Skeletal muscle satellite cell (primary cell): ENCODE data around the gene ADAMTS9.

Experiments used
- H3K27me3 ChIP-seq: 2 replicates; pipeline ENCODE4 v1.7.0; 2013; ENCODE audit warnings: low read length; ENCODE audit not compliant: control insufficient read depth, insufficient read depth
- H3K36me3 ChIP-seq: 2 replicates; pipeline ENCODE4 v1.7.0; 2013; ENCODE audit warnings: mild to moderate bottlenecking, control low read depth, low read length; ENCODE audit not compliant: insufficient read depth
- H3K4me1 ChIP-seq: 2 replicates; pipeline ENCODE4 v1.7.0; 2013; ENCODE audit warnings: low read length; ENCODE audit not compliant: control insufficient read depth, insufficient read depth
- H3K4me2 ChIP-seq: 2 replicates; pipeline ENCODE4 v1.7.0; 2013; ENCODE audit warnings: mild to moderate bottlenecking, low read length
- H3K4me3 ChIP-seq: 2 replicates; pipeline ENCODE4 v1.7.0; 2013; ENCODE audit warnings: low read length
- H3K9ac ChIP-seq: 2 replicates; pipeline ENCODE4 v1.7.0; 2013; ENCODE audit warnings: mild to moderate bottlenecking, low read depth, low read length, moderate library complexity
- H3K9me3 ChIP-seq: replicated peaks from 2 replicates; pipeline ENCODE4 v1.7.0; 2013; ENCODE audit warnings: mild to moderate bottlenecking, control low read depth, low read length

The ADAMTS9 gene

DNA sequence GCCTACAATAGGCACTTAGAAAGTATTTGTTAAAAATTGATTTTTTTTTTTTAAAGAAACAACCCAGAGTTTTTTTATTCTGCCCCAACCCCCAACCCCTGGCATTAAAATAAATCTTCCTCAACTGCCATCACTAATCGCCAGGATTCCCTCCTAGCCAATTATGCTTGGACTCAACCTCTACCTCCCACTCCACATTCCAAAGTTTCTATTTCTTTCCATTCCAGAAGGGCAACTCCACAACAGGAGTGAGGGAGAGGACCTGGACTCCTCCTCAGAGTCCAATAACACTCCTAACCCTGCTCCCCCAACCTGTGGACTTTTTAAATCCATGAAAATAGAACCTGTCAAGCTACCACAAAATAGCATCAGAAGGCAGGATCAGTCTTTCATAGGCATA, 99.4 kb downstream of the ADAMTS9 start:
- Histone ChIP-seq H3K27me3 (no peaks in the 10 kb centered on the region), H3K4me3 (no peak overlapping the region), H3K4me2 (no peak overlapping the region), H3K4me1 (no peaks in the 10 kb centered on the region), H3K9ac (no peak overlapping the region), H3K36me3 (no peaks in the 10 kb centered on the region), H3K9me3 (no peaks in the 10 kb centered on the region)

DNA sequence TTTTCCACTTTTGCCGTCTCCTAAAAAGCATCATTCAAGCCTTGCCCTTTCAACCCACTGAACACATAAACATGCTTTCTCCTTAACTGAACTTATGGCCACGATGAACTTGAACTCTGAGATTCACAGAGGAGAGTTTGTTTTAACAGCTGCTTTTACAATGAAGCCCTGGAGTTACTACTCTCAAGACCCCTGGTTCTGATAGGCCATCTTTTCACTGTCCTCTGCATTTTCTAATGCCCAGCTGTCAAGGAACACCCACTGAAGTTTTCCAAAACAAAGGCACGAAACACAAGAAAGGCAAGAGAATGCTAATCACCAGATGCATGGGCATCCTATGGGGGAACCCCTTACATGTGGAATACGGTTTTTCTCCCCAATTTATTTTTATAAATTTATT, 100.8 kb downstream of the ADAMTS9 start:
- no peak overlapping the region for H3K9ac ChIP-seq
- no peak overlapping the region for H3K4me2 ChIP-seq
- no peaks in the 10 kb centered on the region for H3K36me3 ChIP-seq
- no peaks in the 10 kb centered on the region for H3K27me3 ChIP-seq
- no peaks in the 10 kb centered on the region for H3K9me3 ChIP-seq
- H3K4me3 ChIP-seq = no peak overlapping the region
- no peaks in the 10 kb centered on the region for H3K4me1 ChIP-seq

DNA sequence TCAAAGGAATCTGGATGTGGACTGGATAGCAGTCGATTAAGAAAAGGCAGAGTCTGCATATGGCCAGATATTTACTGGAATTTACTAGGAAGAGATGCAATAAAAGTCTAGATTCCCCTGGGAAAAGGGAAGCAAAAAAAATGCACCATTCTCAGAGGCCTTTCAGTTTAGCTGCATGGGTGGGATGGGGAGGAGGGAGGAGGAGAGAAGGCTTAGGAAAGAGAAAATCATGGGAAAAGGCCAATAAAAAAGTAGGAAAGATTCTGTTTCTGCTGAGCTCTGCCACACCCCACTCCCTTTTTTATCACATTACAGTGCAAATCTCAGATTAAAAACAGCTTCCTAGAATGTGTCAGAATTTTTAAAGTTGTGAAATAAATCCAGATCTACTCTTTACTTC, 103.6 kb downstream of the ADAMTS9 start:
- Histone ChIP-seq H3K9ac (no peak overlapping the region), H3K36me3 (no peaks in the 10 kb centered on the region), H3K4me2 (no peak overlapping the region), H3K4me3 (no peak overlapping the region), H3K4me1 (no peaks in the 10 kb centered on the region), H3K9me3 (no peaks in the 10 kb centered on the region), H3K27me3 (no peaks in the 10 kb centered on the region)

DNA sequence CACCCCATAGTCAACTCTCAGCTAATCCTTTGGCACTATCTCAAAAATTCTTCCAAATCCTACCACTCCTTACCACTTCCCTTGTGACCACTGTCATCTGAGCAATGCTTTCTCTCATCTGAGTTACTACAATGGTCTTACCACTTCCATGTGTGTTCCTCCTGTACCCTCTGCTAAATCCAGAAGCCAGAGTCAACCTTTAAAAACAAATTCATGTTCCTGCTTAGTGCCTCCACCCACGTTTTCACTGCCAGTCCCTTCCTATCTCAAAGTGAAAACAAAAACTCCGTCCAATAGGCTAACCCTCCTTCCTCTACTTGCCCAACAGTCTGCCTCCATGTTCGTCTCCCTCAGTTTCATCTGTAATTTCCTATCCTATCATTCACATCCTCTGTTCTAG, 109.0 kb downstream of the ADAMTS9 start:
- H3K27me3 ChIP-seq = no peaks in the 10 kb centered on the region
- no peak overlapping the region for H3K4me3 ChIP-seq
- H3K36me3 ChIP-seq = no peaks in the 10 kb centered on the region
- H3K4me2 ChIP-seq = no peak overlapping the region
- H3K4me1 ChIP-seq = no peaks in the 10 kb centered on the region
- H3K9me3 ChIP-seq = no peaks in the 10 kb centered on the region
- no peak overlapping the region for H3K9ac ChIP-seq

DNA sequence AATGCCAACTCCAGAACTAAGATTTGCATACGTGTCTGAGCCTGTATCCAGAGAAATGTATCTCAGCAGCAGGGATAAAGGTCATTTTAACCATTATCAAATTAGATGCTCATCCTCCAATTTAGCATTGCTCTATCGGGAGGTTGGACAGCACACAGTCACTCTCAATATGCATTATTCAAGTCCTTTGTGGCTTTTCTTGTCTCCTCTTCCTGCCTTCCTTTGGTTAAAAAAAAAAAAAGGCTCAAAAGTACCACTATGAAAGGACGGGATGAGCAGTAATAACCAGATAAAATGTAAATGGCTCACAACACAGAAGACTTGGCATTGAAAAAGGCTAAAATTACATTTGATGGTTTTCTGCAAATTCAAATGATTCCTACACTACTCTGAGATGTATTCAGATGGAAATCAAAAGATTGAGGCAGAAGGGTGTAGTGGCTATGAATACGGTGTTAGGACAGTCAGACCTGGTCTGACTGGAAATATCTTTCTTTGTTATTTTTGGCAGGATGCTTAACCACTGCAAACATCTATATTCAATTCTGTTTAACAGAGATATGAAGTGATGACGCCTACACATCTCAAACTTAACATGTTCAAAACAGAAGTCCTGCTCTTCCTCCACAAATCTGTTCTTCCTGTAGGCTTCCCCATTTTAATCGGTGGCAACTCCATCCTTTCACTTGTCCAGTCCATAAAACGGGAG, 109.6 kb downstream of the ADAMTS9 start:
- Histone ChIP-seq H3K9me3 (no peaks in the 10 kb centered on the region), H3K27me3 (no peaks in the 10 kb centered on the region), H3K4me2 (no peak overlapping the region), H3K4me3 (no peak overlapping the region), H3K9ac (no peak overlapping the region), H3K36me3 (no peaks in the 10 kb centered on the region), H3K4me1 (no peaks in the 10 kb centered on the region)

DNA sequence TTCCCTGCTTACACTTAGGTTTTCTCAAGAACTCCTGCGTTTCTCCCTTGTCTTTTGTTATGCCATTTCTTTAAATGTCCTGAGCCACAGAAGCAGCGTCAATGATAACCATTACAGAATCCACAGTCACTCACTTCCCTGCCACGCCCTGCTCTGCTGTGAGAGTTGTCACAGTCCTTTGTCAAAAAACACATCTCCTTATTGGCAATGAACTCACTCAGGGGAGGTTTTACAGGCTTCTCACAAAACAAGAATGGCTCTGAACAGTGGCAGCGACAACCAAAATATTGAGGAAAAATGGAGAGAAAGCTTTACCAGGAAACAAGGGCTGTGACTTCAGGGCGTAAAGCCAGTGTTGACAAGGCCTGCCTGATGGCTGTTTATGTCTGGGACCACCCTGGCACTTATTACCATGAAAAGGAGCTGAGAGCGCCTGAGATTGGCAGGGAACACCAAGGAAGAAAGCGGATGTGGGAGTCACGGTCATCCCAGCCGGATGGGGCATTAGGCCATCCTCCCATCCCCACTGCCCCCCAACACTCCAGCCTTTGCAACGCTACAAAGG, 111.5 kb downstream of the ADAMTS9 start:
- Histone ChIP-seq H3K36me3 (no peaks in the 10 kb centered on the region), H3K27me3 (no peaks in the 10 kb centered on the region), H3K4me3 (no peak overlapping the region), H3K4me2 (no peak overlapping the region), H3K9me3 (no peaks in the 10 kb centered on the region), H3K4me1 (no peaks in the 10 kb centered on the region), H3K9ac (no peak overlapping the region)

DNA sequence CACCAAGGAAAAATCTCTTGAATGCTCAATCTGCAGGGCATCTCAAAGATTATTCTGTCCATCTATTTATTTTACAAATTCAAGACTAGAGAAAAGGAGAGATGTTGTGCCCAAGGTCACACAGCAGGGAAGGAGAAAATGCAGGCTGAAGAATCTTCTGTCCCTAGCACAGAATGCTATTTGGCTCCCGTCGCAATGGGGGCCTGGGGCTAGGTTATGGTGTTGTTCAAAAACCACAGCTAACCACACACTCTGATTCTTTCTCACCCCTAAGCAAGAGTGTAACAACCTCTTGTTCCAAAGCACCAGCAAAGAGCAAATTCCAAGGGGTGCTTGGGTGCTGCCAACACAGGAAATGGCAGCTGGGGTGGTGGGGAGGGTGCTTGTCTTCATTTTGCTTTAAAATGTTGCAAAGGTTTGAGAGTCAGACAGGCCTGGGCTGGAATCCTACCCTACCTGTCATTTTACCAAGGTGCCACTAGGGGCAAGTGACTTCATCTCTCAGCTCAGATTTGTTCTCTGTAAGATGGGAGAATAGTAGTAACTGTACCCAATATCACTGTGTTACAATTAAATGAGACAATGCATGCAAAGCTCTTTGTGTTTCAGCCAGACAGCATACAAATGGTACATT, 112.5 kb downstream of the ADAMTS9 start:
- H3K27me3 ChIP-seq = no peaks in the 10 kb centered on the region
- H3K4me3 ChIP-seq = no peak overlapping the region
- no peak overlapping the region for H3K4me2 ChIP-seq
- no peaks in the 10 kb centered on the region for H3K9me3 ChIP-seq
- no peak overlapping the region for H3K9ac ChIP-seq
- H3K4me1 ChIP-seq = no peaks in the 10 kb centered on the region
- no peaks in the 10 kb centered on the region for H3K36me3 ChIP-seq

DNA sequence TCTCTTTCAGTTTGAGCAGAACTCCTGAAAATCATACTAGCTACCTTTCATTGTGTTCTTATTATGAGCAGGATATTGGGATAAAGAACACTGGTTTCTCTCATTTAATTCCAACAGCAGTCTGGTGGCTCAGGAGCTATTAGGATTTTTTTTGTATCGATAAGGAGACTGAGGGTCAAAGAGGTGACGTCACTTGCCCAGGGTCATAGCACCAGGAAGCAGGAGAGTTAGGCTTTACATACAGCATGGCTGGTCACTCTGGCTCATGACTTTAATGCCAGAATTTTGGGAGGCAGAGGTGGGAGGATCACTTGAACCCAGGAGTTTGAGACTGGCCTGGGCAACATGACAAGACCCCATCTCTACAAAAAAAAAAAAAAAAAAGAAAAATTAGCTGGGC, 113.6 kb downstream of the ADAMTS9 start:
- no peak overlapping the region for H3K4me3 ChIP-seq
- no peak overlapping the region for H3K9ac ChIP-seq
- no peaks in the 10 kb centered on the region for H3K27me3 ChIP-seq
- no peaks in the 10 kb centered on the region for H3K4me1 ChIP-seq
- no peaks in the 10 kb centered on the region for H3K9me3 ChIP-seq
- H3K4me2 ChIP-seq = no peak overlapping the region
- no peaks in the 10 kb centered on the region for H3K36me3 ChIP-seq

DNA sequence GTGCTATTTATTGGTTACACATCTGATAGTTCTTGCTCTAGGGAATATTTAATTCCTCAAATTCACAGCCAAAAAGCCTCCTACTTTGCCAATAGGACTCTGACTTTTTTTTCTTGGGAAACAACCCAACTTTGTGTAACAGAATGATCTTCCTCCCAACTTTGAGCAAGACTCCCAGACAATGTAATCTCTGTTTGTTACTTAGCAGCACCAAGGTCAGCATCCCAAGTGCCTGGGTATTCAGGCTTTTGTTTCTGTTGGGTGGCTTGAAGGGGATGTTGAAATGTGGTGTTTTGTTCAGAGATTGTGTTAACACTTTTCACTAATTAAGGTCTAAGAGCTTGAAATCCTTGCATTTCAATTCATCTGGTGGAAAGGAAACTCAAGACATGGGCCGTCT, 115.8 kb downstream of the ADAMTS9 start:
- Histone ChIP-seq H3K27me3 (no peaks in the 10 kb centered on the region), H3K4me1 (no peaks in the 10 kb centered on the region), H3K36me3 (no peaks in the 10 kb centered on the region), H3K9ac (no peak overlapping the region), H3K4me3 (no peak overlapping the region), H3K4me2 (no peak overlapping the region), H3K9me3 (no peaks in the 10 kb centered on the region)

DNA sequence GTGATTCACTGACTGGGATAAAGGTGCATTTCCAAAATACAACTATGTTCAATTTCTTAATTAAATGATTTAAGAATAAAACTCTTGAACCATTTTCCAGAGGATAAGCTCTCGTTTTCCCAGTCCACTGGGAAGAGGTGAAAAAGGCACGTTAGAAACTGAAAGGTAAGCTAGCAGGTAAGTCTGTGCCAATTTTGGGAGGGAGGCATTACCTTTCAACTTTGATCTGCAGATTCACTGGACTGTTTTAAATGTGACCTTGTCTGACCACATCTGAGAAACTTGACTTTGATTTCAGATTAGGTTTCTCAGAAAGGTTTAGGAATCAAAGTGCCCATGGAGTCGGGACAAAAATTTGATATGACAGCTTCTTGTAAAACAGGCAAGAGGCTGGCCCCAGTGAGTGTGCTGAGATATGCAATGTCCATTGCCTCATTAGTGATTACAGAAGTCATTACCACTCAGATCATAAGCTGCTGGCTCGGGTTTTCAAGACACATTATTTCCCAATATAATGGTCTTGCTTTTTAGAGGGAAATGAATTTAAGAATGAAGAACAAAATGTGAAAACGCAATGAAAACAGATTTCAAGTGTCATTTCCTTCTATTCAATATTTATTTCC, 118.8 kb downstream of the ADAMTS9 start:
- Histone ChIP-seq H3K9ac (no peak overlapping the region), H3K27me3 (no peaks in the 10 kb centered on the region), H3K4me3 (no peak overlapping the region), H3K4me2 (no peak overlapping the region), H3K9me3 (no peaks in the 10 kb centered on the region), H3K4me1 (no peaks in the 10 kb centered on the region), H3K36me3 (no peaks in the 10 kb centered on the region)

DNA sequence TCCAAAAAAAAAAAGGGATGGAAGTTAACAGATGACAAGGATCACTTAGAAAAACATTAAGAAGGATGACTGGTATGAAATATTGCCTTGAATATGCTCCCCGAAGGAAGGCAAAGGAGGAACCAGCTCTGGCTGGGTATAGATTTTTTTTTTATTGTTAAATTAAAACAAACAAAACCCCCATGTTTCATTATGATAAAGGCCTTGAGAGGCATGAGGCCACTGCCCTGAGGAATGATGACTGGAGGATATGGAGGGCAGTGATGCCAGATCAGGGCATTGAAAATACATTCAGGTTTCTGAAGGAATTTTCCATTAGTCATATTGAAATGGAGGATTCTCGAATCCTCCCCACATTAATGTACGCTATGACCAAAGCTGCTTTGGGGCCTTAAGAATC, 120.9 kb downstream of the ADAMTS9 start:
- Histone ChIP-seq H3K9ac (no peak overlapping the region), H3K4me1 (no peaks in the 10 kb centered on the region), H3K27me3 (no peaks in the 10 kb centered on the region), H3K4me3 (no peak overlapping the region), H3K9me3 (no peaks in the 10 kb centered on the region), H3K4me2 (no peak overlapping the region), H3K36me3 (no peaks in the 10 kb centered on the region)
